Measurements from ENCODE around the gene OTOGL.

GRCh38 chr12:80317899-80318298 is 218.6 kb downstream of the OTOGL start:
- TF ChIP-seq CTCF (IDR thresholded peaks at IDR 0.05; ENCODE audit: low read depth, low read length, poor library complexity, severe bottlenecking) = no peak
- no peak for TF ChIP-seq EZH2phosphoT487 (IDR thresholded peaks at IDR 0.05; ENCODE audit: borderline replicate concordance, low read length)
